ENCODE results near the gene PRKAG1.

GRCh38 chr12:48969160-48969771 is 49.3 kb downstream of the PRKAG1 start:
- TF ChIP-seq CTCF (IDR thresholded peaks at IDR 0.05) (no peak), POLR2A (IDR thresholded peaks at IDR 0.05) (no peak)

Measured in body of pancreas (tissue), 4 donors.